Neuronal stem cell (in vitro differentiated cells): ENCODE results near the gene TMEM200B.
"Not testable (repeated sequence)": the region's sequence is repeated elsewhere in the genome, so short reads cannot be mapped to it uniquely, and the experiment has no call there.

ENCODE experiments used
- DNase-seq: peaks from one replicate; pipeline ENCODE4 v3.0.0-alpha.2; 2013; ENCODE audit warnings: low spot score
- H2AFZ ChIP-seq: one replicate; pipeline ENCODE4 v1.6.1; 2013; ENCODE audit warnings: mild to moderate bottlenecking, low read length, inconsistent platforms
- H2AK5ac ChIP-seq: 2 replicates; pipeline ENCODE4 v1.6.1; 2013; ENCODE audit warnings: low read depth, mild to moderate bottlenecking, inconsistent platforms, low read length, moderate library complexity, mixed read lengths
- H2BK120ac ChIP-seq: 2 replicates; pipeline ENCODE4 v1.6.1; 2013; ENCODE audit warnings: low read depth, mild to moderate bottlenecking, inconsistent platforms, low read length, moderate library complexity, mixed read lengths
- H2BK12ac ChIP-seq: one replicate; pipeline ENCODE4 v1.6.1; 2013; ENCODE audit warnings: low read length, inconsistent platforms
- H2BK15ac ChIP-seq: 2 replicates; pipeline ENCODE4 v1.6.1; 2013; ENCODE audit warnings: mild to moderate bottlenecking, low read length, inconsistent platforms, mixed read lengths
- H2BK5ac ChIP-seq: one replicate; pipeline ENCODE4 v1.6.1; 2013; ENCODE audit warnings: inconsistent platforms, mild to moderate bottlenecking, low read length, moderate library complexity
- H3K14ac ChIP-seq: one replicate; pipeline ENCODE4 v1.6.1; 2013; ENCODE audit warnings: low read length, inconsistent platforms
- H3K18ac ChIP-seq: 2 replicates; pipeline ENCODE4 v1.6.1; 2013; ENCODE audit warnings: low read length, inconsistent platforms
- H3K23ac ChIP-seq: 2 replicates; pipeline ENCODE4 v1.6.1; 2013; ENCODE audit warnings: low read depth, mild to moderate bottlenecking, mixed read lengths, low read length, inconsistent platforms; ENCODE audit not compliant: poor library complexity
- H3K27ac ChIP-seq: replicated peaks from 3 replicates; pipeline ENCODE4 v1.5.1; 2013; ENCODE audit warnings: low read length, inconsistent platforms
- H3K27me3 ChIP-seq, 3 experiments: 2 replicates each; pipeline ENCODE4 v1.6.1; 2013; ENCODE audit warnings: low read length in 3 of 3, mild to moderate bottlenecking in 2 of 3, inconsistent platforms in 1 of 3, low read depth in 1 of 3, mixed read lengths in 1 of 3, moderate library complexity in 1 of 3; ENCODE audit not compliant: control insufficient read depth in 3 of 3, insufficient read depth in 3 of 3
- H3K36me3 ChIP-seq, 2 donors: replicated peaks in 1 of 2; 2 replicates each; pipeline ENCODE4 v1.6.1; 2013; ENCODE audit warnings: low read length in 2 of 2; ENCODE audit not compliant: control insufficient read depth in 2 of 2, insufficient read depth in 2 of 2
- H3K4ac ChIP-seq: 2 replicates; pipeline ENCODE4 v1.6.1; 2013; ENCODE audit warnings: inconsistent platforms, mild to moderate bottlenecking, low read length, moderate library complexity
- H3K4me1 ChIP-seq, 2 donors: 1 replicate in 1 of 2; 2 replicates in 1 of 2; pipeline ENCODE4 v1.6.1; 2013; ENCODE audit warnings: low read length in 2 of 2, low read depth in 1 of 2; ENCODE audit not compliant: control insufficient read depth in 2 of 2, insufficient read depth in 1 of 2
- H3K4me2 ChIP-seq: one replicate; pipeline ENCODE4 v1.6.1; 2013; ENCODE audit warnings: mild to moderate bottlenecking, low read length, inconsistent platforms; ENCODE audit not compliant: insufficient read depth, poor library complexity, severe bottlenecking
- H3K4me3 ChIP-seq, 2 donors: 2 replicates each; pipeline ENCODE4 v1.5.1; 2013; ENCODE audit warnings: low read length in 2 of 2, mild to moderate bottlenecking in 2 of 2, inconsistent platforms in 1 of 2, moderate library complexity in 1 of 2
- H3K79me1 ChIP-seq: one replicate; pipeline ENCODE4 v1.6.1; 2013; ENCODE audit warnings: low read depth, mild to moderate bottlenecking, inconsistent platforms, low read length, moderate library complexity
- H3K9ac ChIP-seq: one replicate; pipeline ENCODE4 v1.6.1; 2013; ENCODE audit warnings: mild to moderate bottlenecking, low read depth, low read length, inconsistent platforms; ENCODE audit not compliant: poor library complexity
- H3K9me3 ChIP-seq, 2 donors: replicated peaks in 1 of 2; 2 replicates each; pipeline versions ENCODE3 to v1.6.1; 2013; ENCODE audit warnings: low read length in 2 of 2, mild to moderate bottlenecking in 2 of 2, inconsistent platforms in 1 of 2, low read depth in 1 of 2, mixed read lengths in 1 of 2, moderate library complexity in 1 of 2; ENCODE audit not compliant: control insufficient read depth in 2 of 2, insufficient read depth in 1 of 2
- H4K8ac ChIP-seq: one replicate; pipeline ENCODE4 v1.6.1; 2013; ENCODE audit warnings: low read depth, mild to moderate bottlenecking, inconsistent platforms, low read length, moderate library complexity
- H4K91ac ChIP-seq: one replicate; pipeline ENCODE4 v1.6.1; 2013; ENCODE audit warnings: low read length, low read depth, mild to moderate bottlenecking, inconsistent platforms; ENCODE audit not compliant: poor library complexity
- WGBS, 2 donors: extraction: QIAGEN DNeasy Blood & Tissue Kit; methylation state at CpG; one replicate each; pipeline ENCODE4 v1.1.7; 2013; ENCODE audit warnings: missing lambda C conversion rate in 2 of 2, mixed read lengths in 1 of 2; ENCODE audit not compliant: insufficient read length in 2 of 2, insufficient replicate concordance in 1 of 2; ENCODE audit errors: extremely low coverage in 2 of 2; 5-methylcytosine and 5-hydroxymethylcytosine counted together

TMEM200B gene

GRCh38 chr1:29136391-29136915, 12.8 kb upstream of the TMEM200B start:
- no peak overlapping the region for H4K8ac ChIP-seq
- H3K4me1 ChIP-seq: no peaks in the 10 kb centered on the region
- no peaks in the 10 kb centered on the region for H3K27me3 ChIP-seq
- no peak overlapping the region for H3K4me2 ChIP-seq
- H3K79me1 ChIP-seq: no peaks in the 10 kb centered on the region
- no peak overlapping the region for H3K27ac ChIP-seq
- no peak for DNase-seq
- no peak overlapping the region for H3K4ac ChIP-seq
- H3K9ac ChIP-seq: no peak overlapping the region
- no peak overlapping the region for H4K91ac ChIP-seq
- no peak overlapping the region for H3K4me3 ChIP-seq
- H2BK12ac ChIP-seq: no peak overlapping the region
- H3K18ac ChIP-seq: no peak overlapping the region
- no peaks in the 10 kb centered on the region for H3K9me3 ChIP-seq
- no peak overlapping the region for H2BK120ac ChIP-seq
- no CpG with 5 or more reads among the region's 14 CpGs for WGBS, 2 donors
- no peak overlapping the region for H2BK15ac ChIP-seq
- no peak overlapping the region for H2BK5ac ChIP-seq
- no peaks in the 10 kb centered on the region for H3K36me3 ChIP-seq
- H3K14ac ChIP-seq: no peak overlapping the region
- H2AK5ac ChIP-seq: no peak overlapping the region
- no peak overlapping the region for H3K23ac ChIP-seq
- no peak overlapping the region for H2AFZ ChIP-seq

DNA sequence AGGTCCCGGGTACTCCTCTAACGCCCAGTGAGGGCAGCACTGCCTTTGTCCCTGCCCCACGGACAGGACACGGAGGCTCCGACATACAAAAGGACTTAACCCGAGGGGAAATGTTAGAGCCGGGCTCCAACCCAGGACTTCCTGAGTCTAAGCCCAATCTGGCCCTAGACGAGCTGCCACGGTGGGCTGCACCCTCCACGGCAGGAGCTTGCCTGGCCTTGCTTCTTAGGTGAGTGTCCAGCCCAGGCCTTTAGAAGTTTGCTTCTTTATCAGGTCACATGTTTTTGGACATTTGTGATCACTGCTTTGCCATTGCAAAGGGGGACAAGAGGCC, 11.0 kb upstream of the TMEM200B start:
- DNase-seq: no peak
- H3K27ac ChIP-seq: no peak overlapping the region
- no peak overlapping the region for H3K14ac ChIP-seq
- H2BK120ac ChIP-seq: no peak overlapping the region
- peak overlapping the region; percentile 5 for H2BK15ac ChIP-seq
- no peaks in the 10 kb centered on the region for H3K79me1 ChIP-seq
- no peak overlapping the region for H4K8ac ChIP-seq
- no peak overlapping the region for H3K9ac ChIP-seq
- H3K4me2 ChIP-seq: no peak overlapping the region
- H3K9me3 ChIP-seq: no peaks in the 10 kb centered on the region
- H2AK5ac ChIP-seq: no peak overlapping the region
- peak overlapping the region; percentile 37 for H3K23ac ChIP-seq
- WGBS, 2 donors: no CpG with 5 or more reads among the region's 10 CpGs
- no peak overlapping the region for H3K4ac ChIP-seq
- H2BK5ac ChIP-seq: no peak overlapping the region
- H3K27me3 ChIP-seq: no peaks in the 10 kb centered on the region
- H3K4me1 ChIP-seq: no peaks in the 10 kb centered on the region
- peak overlapping the region; percentile 53 for H2AFZ ChIP-seq
- H4K91ac ChIP-seq: no peak overlapping the region
- H2BK12ac ChIP-seq: no peak overlapping the region
- no peak overlapping the region for H3K4me3 ChIP-seq
- peak overlapping the region; percentile 53 for H3K18ac ChIP-seq
- H3K36me3 ChIP-seq: no peaks in the 10 kb centered on the region

DNA sequence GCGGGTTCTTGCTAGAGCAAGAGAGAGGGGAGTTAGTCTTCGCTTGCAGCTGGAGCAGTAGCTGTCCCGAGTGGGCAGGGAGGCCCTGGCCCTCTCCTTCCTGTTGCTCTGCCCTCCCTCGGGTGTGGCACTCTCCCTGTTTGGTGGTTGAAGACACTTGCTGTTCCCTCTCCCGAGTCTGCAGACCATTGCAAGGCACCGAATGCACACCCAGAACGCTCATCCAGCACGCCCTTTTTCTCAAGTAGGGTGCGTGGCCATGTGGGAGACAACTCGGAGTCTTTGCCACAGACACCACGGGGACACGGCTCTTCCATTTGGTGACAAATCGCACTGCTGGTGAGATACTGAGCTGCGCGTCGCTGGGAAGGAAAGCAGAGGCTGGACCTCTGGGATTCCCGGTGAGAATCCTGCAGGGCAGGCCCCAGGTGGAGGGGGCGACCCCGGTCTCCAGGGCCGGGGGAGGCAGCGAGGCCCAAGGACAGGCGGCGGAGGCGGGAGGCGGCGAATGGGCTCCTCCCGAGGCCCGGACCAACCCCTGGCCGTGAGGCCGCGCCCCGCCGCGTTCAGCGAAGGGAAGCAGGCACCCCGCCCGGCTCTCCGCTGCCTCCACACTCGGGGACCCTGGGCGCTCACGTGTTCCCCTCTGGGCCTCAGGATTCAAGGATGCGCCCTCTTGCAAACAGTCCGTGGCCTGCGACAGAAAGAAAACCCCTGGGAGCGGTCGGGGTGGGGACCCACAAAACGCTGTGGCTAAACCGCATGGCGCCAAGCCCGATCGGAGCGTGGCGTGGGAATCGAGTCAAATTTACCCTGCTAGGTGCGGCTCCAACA, 10.4 kb upstream of the TMEM200B start:
- no peak for DNase-seq
- Histone ChIP-seq H3K79me1 (no peaks in the 10 kb centered on the region), H3K27me3 (no peaks in the 10 kb centered on the region), H2BK12ac (no peak overlapping the region), H3K4ac (no peak overlapping the region), H3K4me3 (no peak overlapping the region), H3K27ac (no peak overlapping the region), H2AFZ (peak overlapping the region; percentile 53), H3K9me3 (no peaks in the 10 kb centered on the region), H3K14ac (no peak overlapping the region), H4K91ac (no peak overlapping the region), H2BK5ac (no peak overlapping the region), H3K4me1 (no peaks in the 10 kb centered on the region), H3K18ac (peak overlapping the region; percentile 53), H2AK5ac (no peak overlapping the region), H4K8ac (peak overlapping the region; percentile 70), H3K4me2 (no peak overlapping the region), H3K9ac (no peak overlapping the region), H2BK15ac (peak overlapping the region; percentile 5), H3K36me3 (no peaks in the 10 kb centered on the region), H3K23ac (peak overlapping the region; percentile 37), H2BK120ac (no peak overlapping the region)
- no CpG with 5 or more reads among the region's 55 CpGs for WGBS, 2 donors

- H3K27me3 ChIP-seq, H3K18ac ChIP-seq, H3K9ac ChIP-seq, H4K8ac ChIP-seq, H2BK15ac ChIP-seq, DNase-seq, H2AK5ac ChIP-seq, H2AFZ ChIP-seq, H3K4me3 ChIP-seq, H3K4me2 ChIP-seq, H2BK12ac ChIP-seq, H3K36me3 ChIP-seq, H3K14ac ChIP-seq, H3K79me1 ChIP-seq, H2BK120ac ChIP-seq, H3K23ac ChIP-seq, H3K4me1 ChIP-seq, H3K27ac ChIP-seq, H2BK5ac ChIP-seq, H3K9me3 ChIP-seq, H3K4ac ChIP-seq, H4K91ac ChIP-seq: not testable (repeated sequence)
- no CpG with 5 or more reads among the region's 29 CpGs for WGBS, 2 donors
These were observed 7.4 kb upstream of the TMEM200B start for GRCh38 chr1:29131056-29131455.
